A549 (cell line): Measurements from ENCODE around the gene GPR137B. TPM values are rescaled to one million over a fixed set of nuclear protein-coding genes. Genes with fewer than 3 reads are reported as not detected.

Experiments
- ATAC-seq, 2 experiments: fragments of 200-7000 bp in 1 of 2; fragments of >200 bp in 1 of 2; cut with Nextera tagmentation in 1 of 2; cut with Tn5 transposase in 1 of 2; 3 replicates each; pipeline versions ENCODE4 v1.8.0 to v1.9.1; 2018 to 2020; ENCODE audit warnings: mild to moderate bottlenecking in 1 of 2, moderate library complexity in 1 of 2
- CTCF ChIA-PET: fragments of 300-600 bp; sonication (Branson Sonifier 250); formaldehyde crosslinking; extraction: SDS; loops from one replicate; lab custom pipeline; 2021; ENCODE audit warnings: antibody characterized with exemption, inconsistent platforms; lab: Yijun Ruan, JAX
- POLR2A ChIA-PET: fragments of 350-600 bp; formaldehyde crosslinking; extraction: SDS; loops from one replicate; lab custom pipeline; 2021; ENCODE audit warnings: antibody characterized with exemption, inconsistent platforms; lab: Yijun Ruan, JAX
- DNase-seq, 2 experiments: peaks; one replicate each; pipeline versions ENCODE4 v3.0.0 to v3.0.0-alpha.2; 2011 to 2016; ENCODE audit warnings: low read depth in 1 of 2, low spot score in 1 of 2
- FAIRE-seq: peaks from 2 replicates; lab custom pipeline; 2011; peaks lifted over from hg19 to GRCh38; lab: Jason Lieb, UNC
- H3K27ac ChIP-seq, 2 experiments: fragments of >200 bp; sonication (Bioruptor Twin); formaldehyde crosslinking; 3 replicates each; pipeline ENCODE4 v1.5.1; 2016 to 2017
- H3K4me1 ChIP-seq: fragments of >200 bp; sonication (Bioruptor Twin); formaldehyde crosslinking; 3 replicates; pipeline ENCODE4 v1.6.1; 2016
- H3K4me2 ChIP-seq: fragments of >200 bp; sonication (Bioruptor Twin); formaldehyde crosslinking; 3 replicates; pipeline ENCODE4 v1.6.1; 2016
- H3K4me3 ChIP-seq: fragments of >200 bp; sonication (Bioruptor Twin); formaldehyde crosslinking; 3 replicates; pipeline ENCODE4 v1.5.1; 2016
- H3K9me3 ChIP-seq: fragments of >200 bp; sonication (Bioruptor Twin); formaldehyde crosslinking; 3 replicates; pipeline ENCODE4 v1.6.1; 2016
- BCL3 ChIP-seq: fragments of >200 bp; sonication (Bioruptor Twin); formaldehyde crosslinking; IDR thresholded peaks from 3 replicates; pipeline ENCODE4 v1.6.1; 2016
- CHD2 ChIP-seq: fragments of 150-350 bp; IDR thresholded peaks from 2 replicates; pipeline ENCODE4 v1.6.1; 2014; ENCODE audit warnings: low read length; ENCODE audit not compliant: partially characterized antibody
- FOXS1 ChIP-seq: fragments of 250-450 bp; sonication (Bioruptor Pico); IDR thresholded peaks from 2 replicates; pipeline ENCODE4 v1.5.0; 2020; ENCODE audit warnings: mild to moderate bottlenecking, moderate library complexity
- HEYL ChIP-seq: fragments of 250-450 bp; sonication (Bioruptor Pico); IDR thresholded peaks from 2 replicates; pipeline ENCODE4 v1.8.0; 2021; ENCODE audit warnings: mild to moderate bottlenecking, moderate library complexity
- MAFK ChIP-seq: fragments of 450-650 bp; IDR thresholded peaks from 2 replicates; pipeline ENCODE4 v1.6.1; 2014; ENCODE audit not compliant: partially characterized antibody
- MYC ChIP-seq: IDR thresholded peaks from 2 replicates; pipeline ENCODE4 v1.6.1; 2012; ENCODE audit warnings: mild to moderate bottlenecking, inconsistent platforms, low read length, improper control_type of control experiment, borderline replicate concordance
- NR3C1 ChIP-seq: fragments of >200 bp; sonication (Bioruptor Twin); formaldehyde crosslinking; IDR thresholded peaks from 3 replicates; pipeline ENCODE4 v1.6.1; 2017
- PHF8 ChIP-seq: fragments of 200-600 bp; sonication (generic); IDR thresholded peaks from 2 replicates; pipeline ENCODE4 v1.6.1; 2016; ENCODE audit warnings: low read depth, mild to moderate bottlenecking, antibody characterized with exemption, moderate library complexity, borderline replicate concordance
- RAD21 ChIP-seq, 2 experiments: fragments of >200 bp in 1 of 2; sonication (Bioruptor Twin) in 1 of 2; formaldehyde crosslinking in 1 of 2; IDR thresholded peaks in 1 of 2; conservative IDR thresholded peaks in 1 of 2; 2 replicates in 1 of 2; 3 replicates in 1 of 2; pipeline ENCODE4 v1.6.1; 2012 to 2018; ENCODE audit warnings: inconsistent platforms in 1 of 2
- RNF2 ChIP-seq: fragments of 200-600 bp; sonication (generic); IDR thresholded peaks from 2 replicates; pipeline ENCODE4 v1.6.1; 2016; ENCODE audit warnings: low read depth, mild to moderate bottlenecking, antibody characterized with exemption, moderate library complexity, borderline replicate concordance
- SMC3 ChIP-seq: fragments of >200 bp; sonication (Bioruptor Twin); formaldehyde crosslinking; IDR thresholded peaks from 3 replicates; pipeline ENCODE4 v1.6.1; 2018; ENCODE audit warnings: inconsistent platforms
- USF2 ChIP-seq: fragments of 450-650 bp; IDR thresholded peaks from 2 replicates; pipeline ENCODE4 v1.6.1; 2014; ENCODE audit warnings: antibody characterized with exemption
- ZNF302 ChIP-seq: fragments of 250-450 bp; sonication (Bioruptor Pico); IDR thresholded peaks from 2 replicates; pipeline ENCODE4 v1.9.0; 2021; ENCODE audit warnings: inconsistent platforms, mild to moderate bottlenecking, moderate library complexity
- ZSCAN20 ChIP-seq: fragments of 250-450 bp; sonication (Bioruptor Pico); IDR thresholded peaks from 2 replicates; pipeline ENCODE4 v1.8.0; 2022; ENCODE audit warnings: mild to moderate bottlenecking, moderate library complexity
- WGBS: methylation state at CpG from one replicate; pipeline ENCODE4 v1.1.6; 2017; ENCODE audit errors: missing lambda C conversion rate; 5-methylcytosine and 5-hydroxymethylcytosine counted together
- polyA plus RNA-seq, 4 experiments: library from polyadenylated mRNA; depleted of rRNA in 3 of 4; stranded (reverse); fragments of >200 nt; fragmentation: RNase III in 1 of 4; extraction: RNeasy Plus Mini Kit Qiagen cat#74134 plus additional on column Dnase treatment in 1 of 4; gene quantifications; 2 replicates in 3 of 4; 3 replicates in 1 of 4; pipeline ENCODE4 v1.2.3, GENCODE V29; 2011 to 2017
- TF ChIP-seq, protein P1 (sequence below): IDR thresholded peaks from 2 replicates; pipeline ENCODE4 v1.6.1; 2012; ENCODE audit warnings: low read depth, borderline replicate concordance
- TF ChIP-seq, protein P2 (sequence below): IDR thresholded peaks from 2 replicates; pipeline ENCODE4 v1.6.1; 2012
- TF ChIP-seq, protein P3 (sequence below): fragments of >200 bp; sonication (Bioruptor Twin); formaldehyde crosslinking; IDR thresholded peaks from 3 replicates; pipeline ENCODE4 v1.5.1; 2016
- TF ChIP-seq, protein P4 (sequence below): fragments of 150-350 bp; IDR thresholded peaks from 2 replicates; pipeline ENCODE4 v1.6.1; 2014; ENCODE audit warnings: low read depth, mild to moderate bottlenecking, low read length

Gene GPR137B
- polyA plus RNA-seq, 2 of the 4 experiments (the other 2 are of a cell fraction): 5.8 to 9.2 TPM

- ATAC-seq: peak; percentile 50 to 69; a peak in 5 of 6 replicates
Measured at GRCh38 chr1:236140705-236141446, 1.5 kb upstream of the GPR137B start.

DNA sequence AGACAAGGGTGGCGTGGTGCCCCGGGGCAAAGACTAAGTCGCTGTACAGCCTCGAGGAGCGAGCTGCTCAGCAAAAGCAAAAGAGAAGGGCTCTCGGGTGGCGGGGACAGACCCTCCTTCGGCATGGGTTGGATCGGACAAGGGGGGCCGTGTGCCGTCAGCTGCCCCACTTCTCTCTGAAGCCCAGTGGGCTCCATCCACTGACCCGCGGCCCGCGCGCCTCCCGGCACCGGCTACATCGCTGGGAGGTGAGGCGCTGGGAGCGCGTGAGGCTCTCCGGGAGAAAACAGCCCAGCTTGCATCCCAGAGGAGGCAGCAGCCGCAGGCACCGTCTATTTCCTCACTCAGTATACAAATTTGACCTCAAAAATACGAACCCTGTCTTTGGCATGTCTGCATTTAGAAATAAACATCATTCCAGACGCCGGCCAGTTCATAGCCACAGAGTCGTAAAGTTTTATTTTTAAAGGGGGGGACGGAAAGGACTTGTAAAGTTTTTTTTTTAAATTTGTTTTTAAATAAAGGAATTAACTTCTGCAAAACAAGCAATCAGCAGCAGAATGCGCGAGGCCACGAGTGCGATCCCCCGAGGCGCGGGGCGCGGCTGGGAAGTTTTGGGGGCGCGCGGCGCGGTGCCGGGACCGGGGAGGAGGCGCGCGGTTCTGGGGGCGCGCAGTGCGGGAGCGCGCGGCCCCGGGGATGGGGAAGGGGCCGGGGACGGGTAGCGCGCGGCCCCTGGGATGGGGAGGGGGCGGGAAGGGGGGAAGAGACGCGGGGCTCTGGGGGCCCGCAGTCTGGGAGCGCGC lies 689 bp upstream of the GPR137B start:
- peak overlapping the region; percentile 96 for H3K4me2 ChIP-seq
- FAIRE-seq: no peak
- DNase-seq: peak; percentile 43 to 55
- peak overlapping the region; percentile 94 for H3K4me3 ChIP-seq
- peaks cover 7% of the 10 kb centered on the region; the same call in 1 of the 3 replicates for H3K4me1 ChIP-seq
- CTCF ChIA-PET: interaction anchor here (0.7 to 2.0 kb wide), 5 partner anchors 9 to 393 kb away, joined by 3 to 9 read pairs (median 6); no protein-coding TSS in a partner anchor
- ATAC-seq: peak; percentile 79 to 80
- 0 out of 2 replicates have a peak, but pooled peaks have one; percentile 22 for TF ChIP-seq PHF8
- peak; percentile 9; the same call in 1 of the 3 replicates for TF ChIP-seq SMC3
- TF ChIP-seq ZNF302: no peak
- TF ChIP-seq, protein P1, sequence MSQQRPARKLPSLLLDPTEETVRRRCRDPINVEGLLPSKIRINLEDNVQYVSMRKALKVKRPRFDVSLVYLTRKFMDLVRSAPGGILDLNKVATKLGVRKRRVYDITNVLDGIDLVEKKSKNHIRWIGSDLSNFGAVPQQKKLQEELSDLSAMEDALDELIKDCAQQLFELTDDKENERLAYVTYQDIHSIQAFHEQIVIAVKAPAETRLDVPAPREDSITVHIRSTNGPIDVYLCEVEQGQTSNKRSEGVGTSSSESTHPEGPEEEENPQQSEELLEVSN: peak; percentile 37; the same call in 1 of the 2 replicates
- no peak for TF ChIP-seq BCL3
- TF ChIP-seq RNF2: peak; percentile 73; the same call in 1 of the 2 replicates
- TF ChIP-seq, protein P2, sequence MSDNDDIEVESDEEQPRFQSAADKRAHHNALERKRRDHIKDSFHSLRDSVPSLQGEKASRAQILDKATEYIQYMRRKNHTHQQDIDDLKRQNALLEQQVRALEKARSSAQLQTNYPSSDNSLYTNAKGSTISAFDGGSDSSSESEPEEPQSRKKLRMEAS: peak; percentile 25; the same call in 1 of the 2 replicates
- H3K27ac ChIP-seq: peak overlapping the region; percentile 86 to 94
- H3K9me3 ChIP-seq: no peaks in the 10 kb centered on the region
- 1% methylated on average over 42 of the region's 67 CpGs for WGBS
- POLR2A ChIA-PET: no interaction called here

More at GRCh38 chr1:236140705-236141446, 1.5 kb upstream of the GPR137B start:
- peaks cover 7% of the 10 kb centered on the region; the same call in 1 of the 3 replicates for H3K4me1 ChIP-seq
- ChIA-PET POLR2A (no interaction called here), CTCF (interaction anchor here (0.7 to 2.0 kb wide), 5 partner anchors 9 to 393 kb away, joined by 3 to 9 read pairs (median 6); no protein-coding TSS in a partner anchor)
- WGBS: 18% methylated on average over 18 of the region's 18 CpGs
- FAIRE-seq (no peak), DNase-seq (peak; percentile 18 to 30)
- TF ChIP-seq, protein P3, sequence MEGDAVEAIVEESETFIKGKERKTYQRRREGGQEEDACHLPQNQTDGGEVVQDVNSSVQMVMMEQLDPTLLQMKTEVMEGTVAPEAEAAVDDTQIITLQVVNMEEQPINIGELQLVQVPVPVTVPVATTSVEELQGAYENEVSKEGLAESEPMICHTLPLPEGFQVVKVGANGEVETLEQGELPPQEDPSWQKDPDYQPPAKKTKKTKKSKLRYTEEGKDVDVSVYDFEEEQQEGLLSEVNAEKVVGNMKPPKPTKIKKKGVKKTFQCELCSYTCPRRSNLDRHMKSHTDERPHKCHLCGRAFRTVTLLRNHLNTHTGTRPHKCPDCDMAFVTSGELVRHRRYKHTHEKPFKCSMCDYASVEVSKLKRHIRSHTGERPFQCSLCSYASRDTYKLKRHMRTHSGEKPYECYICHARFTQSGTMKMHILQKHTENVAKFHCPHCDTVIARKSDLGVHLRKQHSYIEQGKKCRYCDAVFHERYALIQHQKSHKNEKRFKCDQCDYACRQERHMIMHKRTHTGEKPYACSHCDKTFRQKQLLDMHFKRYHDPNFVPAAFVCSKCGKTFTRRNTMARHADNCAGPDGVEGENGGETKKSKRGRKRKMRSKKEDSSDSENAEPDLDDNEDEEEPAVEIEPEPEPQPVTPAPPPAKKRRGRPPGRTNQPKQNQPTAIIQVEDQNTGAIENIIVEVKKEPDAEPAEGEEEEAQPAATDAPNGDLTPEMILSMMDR: peak; percentile 20; the same call in 1 of the 3 replicates
- TF ChIP-seq HEYL: no peak
- peak in 1 of 2 experiments; percentile 17; a peak in 1 of 5 replicates for TF ChIP-seq RAD21 (conservative IDR thresholded peaks at IDR 0.05 in 1 of 2, IDR thresholded peaks at IDR 0.05 in 1 of 2)
- no peak for TF ChIP-seq NR3C1
- no peaks in the 10 kb centered on the region for H3K9me3 ChIP-seq
- peak overlapping the region; percentile 96 for H3K4me2 ChIP-seq
- peak overlapping the region in 1 of 2 experiments; percentile 94; a peak in 5 of 6 replicates for H3K27ac ChIP-seq
- H3K4me3 ChIP-seq: peak overlapping the region; percentile 94

DNA sequence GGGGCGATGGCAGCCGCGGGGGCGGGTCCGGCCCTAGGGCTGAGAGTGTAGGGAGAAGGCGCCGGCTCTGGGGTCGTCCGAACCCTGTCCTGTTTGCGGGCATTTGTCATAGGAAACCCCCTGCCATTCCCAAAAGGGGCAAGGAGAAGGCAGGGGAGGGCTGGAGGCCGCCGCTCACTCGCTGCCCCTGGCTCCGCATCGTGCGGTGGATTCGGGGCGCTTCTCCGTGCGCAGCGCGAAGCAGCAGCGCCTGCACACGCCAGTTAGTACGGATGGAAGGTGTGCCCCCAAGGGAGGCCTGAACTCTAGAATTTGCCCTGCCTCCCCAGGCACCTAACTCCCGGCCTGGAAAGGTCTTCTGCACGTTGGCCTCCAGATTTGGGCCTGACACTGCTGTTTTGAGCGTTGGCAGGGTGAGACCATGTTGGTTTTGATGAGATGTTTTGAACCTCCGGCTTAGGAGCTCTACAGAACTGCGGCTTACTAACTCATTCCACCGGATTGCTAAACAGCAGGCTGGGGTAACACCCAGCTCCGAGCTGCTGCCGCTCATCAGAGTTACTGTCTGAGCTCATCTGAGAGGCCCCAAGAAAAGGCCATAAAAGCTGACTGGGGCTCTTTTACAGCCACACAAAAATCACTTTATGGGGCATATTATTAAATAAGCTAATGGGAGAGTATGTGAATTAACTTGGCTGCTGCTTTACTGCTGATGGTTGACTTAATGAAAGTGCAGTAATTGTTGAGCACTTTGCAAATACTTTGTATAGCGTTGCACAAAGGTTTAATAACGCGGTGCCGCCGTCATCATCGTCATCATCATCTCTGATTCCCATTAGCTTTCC lies 987 bp downstream of the GPR137B start:
- POLR2A ChIA-PET: no interaction called here
- Histone ChIP-seq H3K4me2 (peak overlapping the region; percentile 96), H3K9me3 (no peaks in the 10 kb centered on the region), H3K27ac (peak overlapping the region; percentile 86 to 94; a peak in 5 of 6 replicates), H3K4me3 (peak overlapping the region; percentile 94), H3K4me1 (peaks cover 7% of the 10 kb centered on the region; the same call in 1 of the 3 replicates)
- FAIRE-seq: no peak
- CTCF ChIA-PET: interaction anchor here (0.6 kb wide), 1 partner anchor 39 kb away, joined by 3 read pairs; no protein-coding TSS in a partner anchor
- WGBS: 89% methylated on average over 36 of the region's 39 CpGs
- ATAC-seq: no peak
- no peak for DNase-seq
- TF ChIP-seq ZSCAN20 (CRISPR knock-in tag): no peak
- no peak for TF ChIP-seq BCL3
- TF ChIP-seq CHD2: no peak
- no peak for TF ChIP-seq MAFK
- TF ChIP-seq, protein P4, sequence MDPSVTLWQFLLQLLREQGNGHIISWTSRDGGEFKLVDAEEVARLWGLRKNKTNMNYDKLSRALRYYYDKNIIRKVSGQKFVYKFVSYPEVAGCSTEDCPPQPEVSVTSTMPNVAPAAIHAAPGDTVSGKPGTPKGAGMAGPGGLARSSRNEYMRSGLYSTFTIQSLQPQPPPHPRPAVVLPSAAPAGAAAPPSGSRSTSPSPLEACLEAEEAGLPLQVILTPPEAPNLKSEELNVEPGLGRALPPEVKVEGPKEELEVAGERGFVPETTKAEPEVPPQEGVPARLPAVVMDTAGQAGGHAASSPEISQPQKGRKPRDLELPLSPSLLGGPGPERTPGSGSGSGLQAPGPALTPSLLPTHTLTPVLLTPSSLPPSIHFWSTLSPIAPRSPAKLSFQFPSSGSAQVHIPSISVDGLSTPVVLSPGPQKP: no peak
- no peak for TF ChIP-seq USF2
- no peak for TF ChIP-seq FOXS1 (CRISPR knock-in tag)
- TF ChIP-seq MYC: no peak
- TF ChIP-seq ZNF302: no peak
